Gastrocnemius medialis (tissue), 4 donors: ENCODE measurements around the gene PCDH1. TPM values are rescaled to one million over a fixed set of nuclear protein-coding genes. Genes with fewer than 3 reads are reported as not detected.

Experiments used
- ATAC-seq, 2 donors: fragments of 150-250 bp; one replicate each; pipeline ENCODE4 v1.9.1; 2016
- DNase-seq, 2 donors: peaks; one replicate each; pipeline ENCODE4 v3.0.0-alpha.2; 2019
- H3K27ac ChIP-seq, 4 donors: fragments of 200-600 bp; sonication (generic); 1 replicate in 1 of 4; 2 replicates in 3 of 4; pipeline ENCODE4 v1.5.1; 2016 to 2018; ENCODE audit warnings: mild to moderate bottlenecking in 2 of 4, moderate library complexity in 1 of 4
- H3K27me3 ChIP-seq, 3 donors: fragments of 200-600 bp; sonication (generic) in 2 of 3; 1 replicate in 1 of 3; 2 replicates in 2 of 3; pipeline versions ENCODE4 v1.5.1 to v1.6.0; 2016 to 2019; ENCODE audit warnings: mild to moderate bottlenecking in 1 of 3, moderate library complexity in 1 of 3
- H3K36me3 ChIP-seq, 2 donors: fragments of 200-600 bp; sonication (generic) in 1 of 2; one replicate each; pipeline ENCODE4 v1.5.1; 2017 to 2018
- H3K4me1 ChIP-seq, 2 donors: fragments of 200-600 bp; sonication (generic) in 1 of 2; one replicate each; pipeline ENCODE4 v1.5.1; 2016 to 2017; ENCODE audit warnings: mild to moderate bottlenecking in 2 of 2
- H3K4me3 ChIP-seq, 4 donors: fragments of 200-600 bp; sonication (generic) in 3 of 4; 1 replicate in 1 of 4; 2 replicates in 3 of 4; pipeline ENCODE4 v1.5.1; 2016 to 2019; ENCODE audit warnings: mild to moderate bottlenecking in 2 of 4
- H3K9me3 ChIP-seq, 3 donors: fragments of 200-600 bp; sonication (generic) in 2 of 3; 1 replicate in 1 of 3; 2 replicates in 2 of 3; pipeline ENCODE4 v1.5.1; 2016 to 2019
- POLR2A ChIP-seq, 2 donors: fragments of 450-650 bp; IDR thresholded peaks; one replicate each; pipeline ENCODE4 v1.6.1; 2017; ENCODE audit warnings: antibody characterized with exemption in 2 of 2, mild to moderate bottlenecking in 2 of 2, moderate library complexity in 2 of 2
- in situ Hi-C, 4 donors: fragments of 200-750 bp; cut with MboI; loops; one replicate each; pipeline versions ENCODE4 v1.15.0 to v1.8.0; 2017; ENCODE audit warnings: low sequenced_read_pairs in 4 of 4
- intact Hi-C: fragments of 100-400 bp; cut with DNase I; formaldehyde crosslinking; loops from one replicate; pipeline ENCODE4 v1.15.1; 2023; ENCODE audit warnings: low total_unique reads
- total RNA-seq, 4 donors: library from RNA; depleted of rRNA; stranded (reverse); fragments of >200 nt; gene quantifications; one replicate each; pipeline versions ENCODE4 v1.1.0 to v1.2.3, GENCODE V29; 2016
- TF ChIP-seq, protein P1 (sequence below), 5 experiments: fragments of 450-650 bp in 3 of 5; fragments of 200-600 bp in 2 of 5; sonication (generic) in 2 of 5; IDR thresholded peaks in 4 of 5; conservative IDR thresholded peaks in 1 of 5; 1 replicate in 4 of 5; 2 replicates in 1 of 5; pipeline ENCODE4 v1.5.1; 2016 to 2019; ENCODE audit warnings: antibody characterized with exemption in 5 of 5, mild to moderate bottlenecking in 3 of 5, moderate library complexity in 3 of 5

Gene PCDH1
- total RNA-seq, 4 donors from 2014 or later: 15.9 to 20.8 (median 18.1) TPM

DNA sequence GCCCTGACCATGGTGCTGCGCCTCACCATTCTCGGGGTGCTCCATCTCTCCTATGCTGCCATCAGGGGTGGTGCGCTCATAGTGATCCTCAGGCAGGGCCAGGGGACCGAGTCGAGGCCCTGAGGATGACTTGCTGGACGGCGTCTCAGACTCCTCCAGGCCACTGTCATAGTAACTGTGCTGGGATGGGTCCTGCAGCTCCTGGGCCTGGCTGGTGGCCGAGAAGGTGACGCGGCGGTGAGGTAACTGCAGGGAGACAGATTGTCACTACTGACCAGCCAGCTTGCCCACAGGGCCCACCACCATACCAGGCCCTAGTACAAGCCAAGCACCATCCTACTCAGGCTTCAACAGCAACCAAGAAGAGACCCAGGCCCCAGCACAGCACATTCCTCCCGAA, 21.0 kb downstream of the PCDH1 start:
- Histone ChIP-seq H3K27ac (no peak overlapping the region), H3K36me3 (no peaks in the 10 kb centered on the region), H3K9me3 (no peaks in the 10 kb centered on the region), H3K4me3 (no peak overlapping the region), H3K4me1 (peaks cover 0 to 8% of the 10 kb centered on the region in 2 donors), H3K27me3 (peaks cover 0 to 6% (median 1%) of the 10 kb centered on the region in 3 donors)
- DNase-seq (no peak), ATAC-seq (no peak)
- intact Hi-C loops: no loop called here
- no peak for TF ChIP-seq POLR2A (IDR thresholded peaks at IDR 0.05)
- TF ChIP-seq, protein P1, sequence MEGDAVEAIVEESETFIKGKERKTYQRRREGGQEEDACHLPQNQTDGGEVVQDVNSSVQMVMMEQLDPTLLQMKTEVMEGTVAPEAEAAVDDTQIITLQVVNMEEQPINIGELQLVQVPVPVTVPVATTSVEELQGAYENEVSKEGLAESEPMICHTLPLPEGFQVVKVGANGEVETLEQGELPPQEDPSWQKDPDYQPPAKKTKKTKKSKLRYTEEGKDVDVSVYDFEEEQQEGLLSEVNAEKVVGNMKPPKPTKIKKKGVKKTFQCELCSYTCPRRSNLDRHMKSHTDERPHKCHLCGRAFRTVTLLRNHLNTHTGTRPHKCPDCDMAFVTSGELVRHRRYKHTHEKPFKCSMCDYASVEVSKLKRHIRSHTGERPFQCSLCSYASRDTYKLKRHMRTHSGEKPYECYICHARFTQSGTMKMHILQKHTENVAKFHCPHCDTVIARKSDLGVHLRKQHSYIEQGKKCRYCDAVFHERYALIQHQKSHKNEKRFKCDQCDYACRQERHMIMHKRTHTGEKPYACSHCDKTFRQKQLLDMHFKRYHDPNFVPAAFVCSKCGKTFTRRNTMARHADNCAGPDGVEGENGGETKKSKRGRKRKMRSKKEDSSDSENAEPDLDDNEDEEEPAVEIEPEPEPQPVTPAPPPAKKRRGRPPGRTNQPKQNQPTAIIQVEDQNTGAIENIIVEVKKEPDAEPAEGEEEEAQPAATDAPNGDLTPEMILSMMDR (IDR thresholded peaks at IDR 0.05 in 4 of 5, conservative IDR thresholded peaks at IDR 0.05 in 1 of 5): no peak
- in situ Hi-C loops: no loop called here

- no peak for TF ChIP-seq POLR2A (IDR thresholded peaks at IDR 0.05)
- TF ChIP-seq, protein P1 (IDR thresholded peaks at IDR 0.05 in 4 of 5, conservative IDR thresholded peaks at IDR 0.05 in 1 of 5): no peak
- Histone ChIP-seq H3K27me3 (peaks cover 0 to 6% (median 4%) of the 10 kb centered on the region in 3 donors), H3K4me1 (peaks cover 0 to 8% of the 10 kb centered on the region in 2 donors), H3K4me3 (no peak overlapping the region), H3K36me3 (no peaks in the 10 kb centered on the region), H3K27ac (peak overlapping the region in 2 of 4 donors; percentile 7 to 18), H3K9me3 (no peaks in the 10 kb centered on the region)
- no peak for DNase-seq
- in situ Hi-C loops (no loop called here), intact Hi-C loops (no loop called here)
- no peak for ATAC-seq
Observed at GRCh38 chr5:141856037-141856790, 22.0 kb downstream of the PCDH1 start.

DNA sequence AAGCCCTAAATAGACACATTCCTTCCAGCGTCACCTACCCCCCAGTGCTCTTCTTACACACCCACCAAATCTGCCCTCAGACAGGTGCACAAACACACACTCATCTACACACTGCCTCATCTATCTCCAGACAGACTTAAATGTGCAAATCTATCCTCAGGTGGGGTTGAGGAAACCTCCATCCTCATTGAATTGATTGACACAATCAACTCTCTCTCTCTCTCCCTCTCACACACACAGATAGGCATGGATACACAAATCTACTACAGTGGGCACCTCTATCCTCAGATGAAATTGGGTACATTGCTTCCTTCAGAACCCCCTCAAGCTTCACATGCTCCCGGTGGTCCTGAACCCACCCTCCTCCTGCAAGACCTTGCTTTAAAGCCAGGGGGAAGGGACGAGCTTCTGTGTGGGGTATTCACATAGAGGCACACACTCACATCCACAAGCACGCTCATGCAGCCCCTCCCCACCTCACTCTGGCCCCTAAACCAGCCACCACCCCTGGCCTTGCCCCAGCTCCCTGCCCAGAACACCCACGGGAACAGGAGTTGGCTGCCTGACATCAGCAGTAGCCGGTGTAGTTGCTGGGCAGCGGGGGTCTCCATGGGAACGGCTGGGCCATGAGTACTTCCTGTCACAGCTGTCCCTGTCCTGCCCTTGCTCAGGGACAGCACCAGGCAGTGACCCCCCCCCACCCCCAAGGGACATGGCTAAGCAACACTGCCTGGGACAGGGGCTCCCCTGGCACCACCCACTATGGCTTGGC, 22.8 kb downstream of the PCDH1 start:
- no peak for DNase-seq
- intact Hi-C loops (no loop called here), in situ Hi-C loops (no loop called here)
- TF ChIP-seq, protein P1 (IDR thresholded peaks at IDR 0.05 in 4 of 5, conservative IDR thresholded peaks at IDR 0.05 in 1 of 5): no peak
- no peak for TF ChIP-seq POLR2A (IDR thresholded peaks at IDR 0.05)
- Histone ChIP-seq H3K27ac (peak overlapping the region in 3 of 4 donors; percentile 7 to 20 (median 18)), H3K36me3 (no peaks in the 10 kb centered on the region), H3K27me3 (peaks cover 0 to 11% (median 4%) of the 10 kb centered on the region in 3 donors), H3K4me3 (no peak overlapping the region), H3K9me3 (no peaks in the 10 kb centered on the region), H3K4me1 (peaks cover 5 to 8% of the 10 kb centered on the region in 2 donors)
- peak in 1 of 2 donors; percentile 31 for ATAC-seq

DNA sequence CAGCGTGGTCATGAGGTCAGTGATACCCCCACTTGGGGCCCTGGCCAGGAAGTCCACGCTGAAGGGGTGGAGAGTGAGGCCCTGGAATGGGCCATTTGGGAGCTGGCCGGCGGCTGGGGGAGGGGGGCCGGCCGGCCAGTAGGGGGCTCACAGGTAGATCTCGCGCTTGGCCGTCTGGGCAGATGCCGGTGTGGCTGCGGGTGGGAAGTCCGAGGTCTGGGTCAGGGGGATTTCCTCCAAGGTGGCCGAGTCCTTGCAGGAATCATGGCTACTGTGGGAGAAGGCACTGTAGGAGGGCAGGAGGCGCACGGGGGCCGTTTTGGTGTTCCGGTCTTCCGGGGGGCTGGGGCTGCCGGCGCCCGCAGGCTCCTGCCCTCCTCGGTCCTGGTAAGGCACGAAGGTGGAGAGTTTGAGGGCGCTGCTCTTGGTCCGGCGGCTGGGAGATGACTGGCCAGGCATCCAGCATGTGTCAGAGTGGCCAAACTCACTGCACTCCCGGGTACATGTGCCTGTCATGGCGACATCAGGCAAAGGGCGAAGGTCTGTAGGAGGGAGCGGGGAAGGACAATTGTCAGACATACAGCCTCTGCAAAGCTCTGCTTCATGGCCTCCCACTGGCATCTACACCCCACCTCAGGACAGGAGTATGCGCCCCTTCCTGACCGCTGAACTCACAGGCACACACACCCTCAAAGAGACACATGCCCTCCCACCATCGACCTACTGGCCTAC, 24.1 kb downstream of the PCDH1 start:
- no peaks in the 10 kb centered on the region for H3K36me3 ChIP-seq
- H3K27me3 ChIP-seq: peaks cover 3 to 12% (median 4%) of the 10 kb centered on the region in 3 donors
- H3K4me3 ChIP-seq: no peak overlapping the region
- H3K4me1 ChIP-seq: peaks cover 3 to 15% of the 10 kb centered on the region in 2 donors
- DNase-seq: no peak
- intact Hi-C loops: loop anchor here (5.0 kb wide), 1 partner anchor 68 kb away; the partner anchor contains the start of gene DELE1
- H3K27ac ChIP-seq: no peak overlapping the region
- in situ Hi-C loops: no loop called here
- TF ChIP-seq, protein P1 (IDR thresholded peaks at IDR 0.05 in 4 of 5, conservative IDR thresholded peaks at IDR 0.05 in 1 of 5): no peak
- TF ChIP-seq POLR2A (IDR thresholded peaks at IDR 0.05): no peak
- no peak for ATAC-seq
- H3K9me3 ChIP-seq: no peaks in the 10 kb centered on the region
